UCSD-AML1 (cell line): ENCODE results near the gene CHAC1.
"Not testable (repeated sequence)": the region's sequence is repeated elsewhere in the genome, so short reads cannot be mapped to it uniquely, and the experiment has no call there.

Experiments
- DNase-seq: peaks from one replicate; lab custom pipeline; 2025; ENCODE audit not compliant: unreplicated experiment; lab: John Stamatoyannopoulos, UW

Gene CHAC1

DNA sequence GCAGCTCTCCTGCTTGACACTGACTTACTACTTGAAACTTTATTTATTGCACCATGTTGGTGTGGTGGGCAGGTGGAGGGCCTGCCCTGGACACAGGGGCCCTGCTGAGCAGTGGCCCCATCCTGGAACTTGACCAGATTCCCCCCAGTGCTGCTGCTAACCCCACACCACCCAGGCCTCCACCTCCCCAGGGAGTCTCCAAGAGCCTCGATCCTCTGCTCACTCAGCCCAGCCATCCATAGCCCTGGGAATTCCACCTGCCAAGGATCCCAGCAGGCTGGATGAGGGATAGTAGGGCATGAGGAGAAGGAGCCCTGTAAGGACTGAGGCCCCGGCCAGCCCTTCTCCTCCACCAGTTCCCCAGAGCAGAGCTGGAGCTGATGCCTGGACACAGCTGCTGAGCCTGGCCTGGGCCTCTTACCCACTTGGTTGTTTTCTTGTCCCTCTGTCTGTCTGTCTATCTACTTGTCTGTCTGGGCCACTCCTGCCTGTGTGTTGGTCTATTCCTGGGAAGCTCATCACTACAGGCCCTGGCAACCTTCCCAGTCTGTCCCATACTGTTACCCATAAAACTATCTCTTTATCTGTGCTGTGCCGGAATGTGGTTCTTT, 2.8 kb downstream of the CHAC1 start:
- DNase-seq = no peak

GRCh38 chr15:40956541-40956982, 3.3 kb downstream of the CHAC1 start:
- DNase-seq = no peak

- DNase-seq = no peak
These were observed 3.8 kb downstream of the CHAC1 start for GRCh38 chr15:40957041-40957555.

- DNase-seq = no peak
These were observed 4.3 kb downstream of the CHAC1 start for GRCh38 chr15:40957581-40958051.

- DNase-seq = no peak
These were observed 4.9 kb downstream of the CHAC1 start for GRCh38 chr15:40958146-40958545.

- DNase-seq = no peak
These were observed 5.5 kb downstream of the CHAC1 start for GRCh38 chr15:40958723-40959122.

DNA sequence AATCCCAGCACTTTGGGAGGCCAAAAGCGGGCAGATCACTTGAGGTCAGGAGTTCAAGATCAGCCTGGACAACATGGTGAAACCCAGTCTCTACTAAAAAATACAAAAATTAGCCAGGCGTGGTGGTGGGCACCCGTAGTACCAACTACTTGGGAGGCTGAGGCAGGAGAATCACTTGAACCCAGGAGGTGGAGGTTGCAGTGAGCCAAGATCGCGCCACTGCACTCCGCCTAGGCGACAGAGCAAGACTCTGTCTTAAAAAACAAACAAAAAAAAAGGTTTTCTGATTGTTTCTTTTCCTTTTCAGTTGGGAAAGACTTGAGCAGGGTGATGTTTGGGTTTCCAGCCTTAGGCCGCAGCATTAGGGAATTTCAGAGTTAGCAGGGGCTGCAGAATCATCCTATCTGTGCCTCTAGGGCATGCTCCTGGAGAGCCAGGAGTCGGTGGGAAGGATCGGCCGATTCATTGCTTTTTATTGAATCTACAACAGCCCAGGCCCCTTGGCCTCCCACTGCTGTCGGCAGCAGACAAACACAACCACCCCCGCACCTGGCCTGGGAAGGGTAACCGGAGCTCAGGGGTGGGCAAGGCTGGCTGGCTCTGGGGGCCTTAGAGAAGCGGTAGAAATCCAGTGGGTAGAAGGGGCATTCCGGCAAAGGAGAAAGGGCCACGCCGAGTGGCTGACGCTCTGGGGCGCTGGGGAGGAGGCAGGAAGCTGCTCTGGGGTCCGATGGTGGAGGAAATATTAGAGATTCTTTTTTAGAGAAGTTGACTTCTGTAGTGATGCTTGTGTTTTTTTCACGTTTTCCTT, 6.3 kb downstream of the CHAC1 start:
- no peak for DNase-seq

DNA sequence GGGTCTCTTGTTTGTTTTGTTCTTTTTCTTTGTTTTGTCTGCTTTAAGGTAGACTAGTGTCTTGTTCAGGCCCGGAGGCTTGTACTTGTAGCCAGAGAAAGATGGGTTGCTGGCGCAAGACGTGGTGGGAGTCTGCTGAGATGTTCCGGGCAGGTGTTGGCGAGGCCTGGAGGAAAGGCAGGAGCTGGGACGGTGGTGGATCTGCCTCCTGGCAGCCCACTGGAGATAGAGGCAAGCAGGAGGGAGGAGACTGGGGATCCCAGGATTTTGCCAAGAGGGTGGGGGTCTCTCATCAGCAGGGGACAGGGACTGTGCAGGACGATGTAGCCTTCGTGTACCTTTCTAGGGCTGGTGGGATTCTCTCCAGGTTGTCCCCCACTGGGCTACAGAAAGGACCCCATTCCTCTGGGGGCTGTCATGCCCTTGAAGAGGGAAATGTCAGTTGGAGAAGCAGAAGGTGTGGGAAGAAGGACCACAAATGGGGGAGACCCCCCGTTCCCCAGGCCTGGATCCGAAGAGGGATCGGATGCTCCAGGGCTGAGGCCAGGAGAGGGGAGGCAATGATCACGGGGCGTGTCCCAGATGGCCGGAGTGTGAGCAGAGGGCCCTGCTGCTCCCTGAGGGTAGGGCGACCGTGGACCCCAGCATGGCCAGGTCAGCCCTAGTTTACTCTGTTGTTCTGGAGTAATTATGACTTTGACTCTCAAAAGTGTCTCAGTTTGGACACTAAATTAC, 7.0 kb downstream of the CHAC1 start:
- DNase-seq = no peak

DNA sequence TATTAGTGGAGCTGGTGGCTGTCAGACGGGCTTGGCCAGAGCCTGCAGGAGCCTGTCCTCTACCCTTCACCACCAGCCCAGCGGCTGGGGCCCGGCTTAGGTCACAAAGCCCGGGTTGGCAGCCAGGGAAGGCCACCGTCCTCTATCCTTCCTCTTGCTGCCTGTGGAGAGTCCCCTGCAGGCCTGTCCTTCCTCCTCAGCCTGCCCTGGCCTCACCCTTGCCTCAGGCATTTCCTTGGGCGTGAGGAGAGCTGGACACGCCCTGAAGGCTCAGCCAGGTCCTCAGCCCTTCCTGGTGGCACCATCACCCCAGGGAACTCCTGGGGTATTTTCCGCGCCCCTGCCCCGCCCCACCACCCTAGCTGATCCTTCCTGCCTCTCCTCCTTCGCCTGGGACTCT, 7.7 kb downstream of the CHAC1 start:
- no peak for DNase-seq

- not testable (repeated sequence) for DNase-seq
These were observed 8.5 kb downstream of the CHAC1 start for GRCh38 chr15:40961740-40962139.

DNA sequence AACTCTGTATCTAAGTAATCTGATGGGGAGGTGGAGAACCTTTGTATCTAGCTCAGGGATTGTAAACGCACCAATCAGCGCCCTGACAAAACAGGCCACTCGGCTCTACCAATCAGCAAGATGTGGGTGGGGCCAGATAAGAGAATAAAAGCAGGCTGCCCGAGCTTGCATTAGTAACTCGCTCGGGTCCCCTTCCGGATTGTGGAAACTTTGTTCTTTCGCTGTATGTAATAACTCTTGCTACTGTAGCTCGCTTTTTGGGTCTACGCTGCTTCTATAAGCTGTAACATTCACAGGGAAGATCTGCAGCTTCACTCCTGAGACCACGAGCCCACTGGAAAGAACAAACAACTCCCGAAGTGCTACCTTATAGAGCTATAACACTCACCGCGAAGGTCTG, 9.0 kb downstream of the CHAC1 start:
- not testable (repeated sequence) for DNase-seq

DNA sequence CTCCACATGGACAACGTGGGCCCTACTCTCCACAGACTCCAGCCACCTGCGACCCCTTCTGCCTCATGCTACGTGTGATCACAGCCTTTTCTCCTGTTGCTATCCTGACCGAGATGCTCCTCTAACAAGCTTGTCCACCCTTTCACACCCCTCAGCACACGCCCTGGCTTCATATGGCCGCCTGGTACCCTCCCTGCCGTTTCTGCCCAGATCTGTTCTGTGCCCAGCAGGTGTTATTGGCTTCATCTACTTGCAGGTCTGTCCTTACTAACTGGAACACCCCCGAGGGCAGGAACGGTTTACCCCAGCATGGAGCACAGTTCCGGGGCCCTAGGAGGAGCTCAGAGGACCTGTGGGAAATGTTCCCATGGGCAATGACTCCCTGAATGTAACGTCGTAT, 9.9 kb downstream of the CHAC1 start:
- no peak for DNase-seq

- DNase-seq = no peak
These were observed 10.7 kb downstream of the CHAC1 start for GRCh38 chr15:40964006-40964405.

- no peak for DNase-seq
These were observed 11.4 kb downstream of the CHAC1 start for GRCh38 chr15:40964634-40965033.

GRCh38 chr15:40968290-40969085, 15.2 kb downstream of the CHAC1 start:
- no peak for DNase-seq

- DNase-seq = no peak
These were observed 16.1 kb downstream of the CHAC1 start for GRCh38 chr15:40969363-40969762.

DNA sequence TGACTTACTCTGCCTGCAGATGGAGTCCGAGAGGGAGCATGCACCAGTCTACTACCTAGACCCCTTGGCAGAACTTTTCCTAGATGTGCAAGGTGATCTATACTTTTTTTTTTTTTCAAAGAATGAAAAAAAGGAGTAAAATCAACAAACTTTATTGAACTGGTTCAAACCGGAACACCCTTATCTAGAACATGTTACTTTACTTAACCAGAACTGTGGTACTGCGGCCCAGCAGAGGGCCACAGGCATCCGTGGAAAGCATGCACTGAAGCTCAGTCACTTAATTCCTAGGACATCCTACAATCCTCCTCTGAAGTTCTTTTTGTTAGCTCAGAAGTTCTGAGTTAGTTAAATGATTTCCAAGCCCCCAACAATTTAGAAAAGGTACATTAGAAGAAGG, 21.6 kb downstream of the CHAC1 start:
- no peak for DNase-seq

DNA sequence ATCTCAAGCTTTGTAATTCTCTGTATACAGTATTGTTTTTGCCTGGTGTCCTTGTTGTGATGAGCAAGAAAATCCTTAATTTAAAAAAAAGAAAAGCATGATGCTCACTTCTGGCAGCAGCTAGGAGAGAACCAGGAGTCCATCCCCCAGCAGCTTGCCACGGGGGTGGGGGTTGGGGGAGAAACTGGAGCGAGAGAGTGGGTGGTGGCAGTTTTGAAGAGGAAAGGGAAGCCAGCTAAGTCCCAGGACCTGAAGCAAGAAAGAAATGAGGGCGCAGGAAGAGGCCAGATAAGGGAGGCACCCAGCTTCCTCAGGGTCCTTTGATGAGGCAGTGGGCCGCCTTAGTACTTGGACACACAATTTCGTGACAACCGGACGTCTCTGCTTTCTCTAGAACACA, 23.5 kb downstream of the CHAC1 start:
- no peak for DNase-seq

DNA sequence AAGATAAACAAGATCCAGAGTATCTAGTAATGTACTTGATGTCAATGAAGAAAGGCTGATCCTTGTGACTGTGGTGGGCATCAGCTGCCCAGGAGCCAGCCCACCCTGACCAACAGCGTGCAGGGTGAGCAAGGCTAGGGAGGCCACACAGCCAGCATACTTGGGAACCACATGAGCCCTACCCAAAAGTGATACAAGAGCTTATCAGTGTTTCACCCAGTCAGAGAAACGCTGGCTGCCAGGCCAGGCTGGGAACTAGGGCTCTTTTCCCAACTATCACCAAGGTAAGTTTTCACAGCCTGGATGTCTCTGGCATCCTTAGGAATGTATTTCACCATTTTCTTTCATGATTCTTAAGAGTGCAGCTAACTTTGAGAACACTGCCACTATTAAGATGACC, 24.9 kb downstream of the CHAC1 start:
- no peak for DNase-seq

GRCh38 chr15:40978562-40978961, 25.3 kb downstream of the CHAC1 start:
- no peak for DNase-seq

GRCh38 chr15:40981186-40981585, 27.9 kb downstream of the CHAC1 start:
- DNase-seq = no peak
